HFFc6 (cell line): ENCODE results near the gene AHCY. TPM values are rescaled to one million over a fixed set of nuclear protein-coding genes. Genes with fewer than 3 reads are reported as not detected.

Experiments
- DNase-seq: peaks from one replicate; pipeline ENCODE4 v3.0.0-alpha.2; 2018
- H3K27ac Mint-ChIP-seq: 2 replicates; pipeline ENCODE4 v1.8.0; 2020; ENCODE audit warnings: mild to moderate bottlenecking, mixed read lengths
- H3K27me3 Mint-ChIP-seq: 2 replicates; pipeline ENCODE4 v1.8.0; 2021; ENCODE audit warnings: mild to moderate bottlenecking, moderate library complexity, mixed read lengths; ENCODE audit not compliant: insufficient read depth
- H3K36me3 Mint-ChIP-seq: 2 replicates; pipeline ENCODE4 v1.8.0; 2021; ENCODE audit warnings: low read depth, mixed read lengths
- H3K4me1 Mint-ChIP-seq: 2 replicates; pipeline ENCODE4 v1.8.0; 2020; ENCODE audit warnings: low read depth, mixed read lengths
- H3K4me3 Mint-ChIP-seq: 2 replicates; pipeline ENCODE4 v1.8.0; 2020; ENCODE audit warnings: mild to moderate bottlenecking, moderate library complexity, mixed read lengths
- H3K9me3 Mint-ChIP-seq: 2 replicates; pipeline ENCODE4 v1.8.0; 2020; ENCODE audit warnings: mild to moderate bottlenecking, mixed read lengths
- total RNA-seq, 6 experiments: library from RNA; stranded (reverse); fragmentation: NEBNext Ultra II Directional; extraction: Animal tissue kit (Norgen Biotek cat#: 25700); gene quantifications; 2 replicates in 1 of 6; 3 replicates in 5 of 6; pipeline ENCODE4 v1.2.3, GENCODE V29; 2021
- TF ChIP-seq, protein P1 (sequence below): fragments of 200-600 bp; sonication (generic); IDR thresholded peaks from 2 replicates; pipeline ENCODE4 v1.5.0; 2021; ENCODE audit warnings: antibody characterized with exemption, mild to moderate bottlenecking

The AHCY gene
- total RNA-seq, 6 experiments from 2014 or later: 104 to 150 (median 109) TPM

DNA sequence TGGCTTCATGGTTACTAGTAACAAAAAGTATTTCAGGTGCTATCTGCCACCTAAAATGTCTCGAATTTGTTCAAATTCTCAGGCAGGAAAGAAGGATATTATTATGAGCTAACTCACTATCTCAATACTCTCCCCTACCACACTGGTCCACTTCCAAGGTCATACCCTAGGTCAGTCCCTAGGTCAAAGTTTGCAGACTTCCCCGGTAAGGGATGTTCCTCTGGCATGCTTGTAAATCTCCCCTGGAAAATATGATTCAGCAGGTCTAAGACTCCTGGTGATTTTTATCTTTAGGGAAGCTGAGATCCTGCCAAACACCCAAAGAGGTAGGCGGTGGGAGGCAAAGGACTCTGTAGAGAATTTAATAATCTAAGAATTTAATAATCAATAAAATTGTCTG is 6.7 kb downstream of the AHCY start:
- H3K4me1 Mint-ChIP-seq: no peaks in the 10 kb centered on the region
- peaks cover 10% of the 10 kb centered on the region for H3K36me3 Mint-ChIP-seq
- no peak overlapping the region for H3K4me3 Mint-ChIP-seq
- no peaks in the 10 kb centered on the region for H3K9me3 Mint-ChIP-seq
- H3K27me3 Mint-ChIP-seq: peaks cover 2% of the 10 kb centered on the region; the same call in 1 of the 2 replicates
- TF ChIP-seq, protein P1, sequence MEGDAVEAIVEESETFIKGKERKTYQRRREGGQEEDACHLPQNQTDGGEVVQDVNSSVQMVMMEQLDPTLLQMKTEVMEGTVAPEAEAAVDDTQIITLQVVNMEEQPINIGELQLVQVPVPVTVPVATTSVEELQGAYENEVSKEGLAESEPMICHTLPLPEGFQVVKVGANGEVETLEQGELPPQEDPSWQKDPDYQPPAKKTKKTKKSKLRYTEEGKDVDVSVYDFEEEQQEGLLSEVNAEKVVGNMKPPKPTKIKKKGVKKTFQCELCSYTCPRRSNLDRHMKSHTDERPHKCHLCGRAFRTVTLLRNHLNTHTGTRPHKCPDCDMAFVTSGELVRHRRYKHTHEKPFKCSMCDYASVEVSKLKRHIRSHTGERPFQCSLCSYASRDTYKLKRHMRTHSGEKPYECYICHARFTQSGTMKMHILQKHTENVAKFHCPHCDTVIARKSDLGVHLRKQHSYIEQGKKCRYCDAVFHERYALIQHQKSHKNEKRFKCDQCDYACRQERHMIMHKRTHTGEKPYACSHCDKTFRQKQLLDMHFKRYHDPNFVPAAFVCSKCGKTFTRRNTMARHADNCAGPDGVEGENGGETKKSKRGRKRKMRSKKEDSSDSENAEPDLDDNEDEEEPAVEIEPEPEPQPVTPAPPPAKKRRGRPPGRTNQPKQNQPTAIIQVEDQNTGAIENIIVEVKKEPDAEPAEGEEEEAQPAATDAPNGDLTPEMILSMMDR: no peak
- no peak overlapping the region for H3K27ac Mint-ChIP-seq
- no peak for DNase-seq

- Mint-ChIP-seq H3K27me3 (peaks cover 2% of the 10 kb centered on the region; the same call in 1 of the 2 replicates), H3K4me3 (no peak overlapping the region), H3K27ac (no peak overlapping the region), H3K9me3 (no peaks in the 10 kb centered on the region), H3K4me1 (no peaks in the 10 kb centered on the region), H3K36me3 (peaks cover 18% of the 10 kb centered on the region)
- TF ChIP-seq, protein P1: no peak
- no peak for DNase-seq
Measured at GRCh38 chr20:34295284-34295683, 7.9 kb downstream of the AHCY start.

DNA sequence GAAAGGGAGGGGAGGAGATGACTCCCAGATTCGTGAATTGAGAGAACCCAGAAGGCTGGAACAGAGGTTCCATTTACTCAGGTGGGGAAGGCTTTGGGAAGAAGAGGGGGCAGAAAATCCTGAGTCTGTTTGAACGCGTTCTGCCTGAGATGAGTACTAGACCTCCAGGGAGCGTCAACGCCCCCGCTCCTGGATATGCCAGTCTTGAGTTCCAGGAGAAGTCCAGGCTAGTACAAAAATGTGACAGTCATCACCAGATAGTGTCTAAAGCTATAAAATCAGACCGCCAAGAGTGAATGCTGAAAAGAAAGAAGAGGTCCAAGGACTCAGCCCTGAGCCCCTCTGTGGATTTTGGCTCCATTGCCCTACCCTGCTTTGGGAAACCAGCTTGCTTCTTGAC is 8.6 kb downstream of the AHCY start:
- DNase-seq: no peak
- H3K4me1 Mint-ChIP-seq: no peaks in the 10 kb centered on the region
- no peak overlapping the region for H3K27ac Mint-ChIP-seq
- no peaks in the 10 kb centered on the region for H3K9me3 Mint-ChIP-seq
- peaks cover 24% of the 10 kb centered on the region for H3K36me3 Mint-ChIP-seq
- TF ChIP-seq, protein P1: no peak
- H3K27me3 Mint-ChIP-seq: peaks cover 2% of the 10 kb centered on the region; the same call in 1 of the 2 replicates
- no peak overlapping the region for H3K4me3 Mint-ChIP-seq

GRCh38 chr20:34293589-34293988 is 9.6 kb downstream of the AHCY start:
- Mint-ChIP-seq H3K27ac (no peak overlapping the region), H3K9me3 (no peaks in the 10 kb centered on the region), H3K36me3 (peaks cover 24% of the 10 kb centered on the region), H3K27me3 (peaks cover 2% of the 10 kb centered on the region; the same call in 1 of the 2 replicates), H3K4me1 (no peaks in the 10 kb centered on the region), H3K4me3 (no peak overlapping the region)
- TF ChIP-seq, protein P1: no peak
- DNase-seq: no peak

DNA sequence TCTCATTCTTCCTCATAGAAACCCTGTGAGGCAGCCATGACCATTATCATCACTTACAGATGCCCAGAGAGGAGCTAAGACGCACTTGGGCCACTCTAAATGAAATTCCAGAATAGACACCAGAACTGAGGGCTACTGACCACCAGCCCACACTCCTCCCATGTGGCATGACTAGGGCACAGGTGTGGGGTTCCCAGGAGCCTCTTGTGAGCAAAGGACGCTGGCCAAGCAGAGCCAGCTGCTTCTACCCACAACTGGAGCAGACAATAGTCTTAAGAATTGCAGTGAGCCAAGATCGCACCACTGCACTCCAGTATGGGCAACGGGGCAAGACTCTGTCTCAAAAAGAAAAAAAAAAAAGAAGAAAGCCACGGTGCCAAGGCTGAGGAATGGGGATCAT is 10.0 kb downstream of the AHCY start:
- DNase-seq: no peak
- Mint-ChIP-seq H3K9me3 (no peaks in the 10 kb centered on the region), H3K27ac (no peak overlapping the region), H3K36me3 (peaks cover 24% of the 10 kb centered on the region), H3K4me1 (no peaks in the 10 kb centered on the region), H3K4me3 (no peak overlapping the region), H3K27me3 (peaks cover 3% of the 10 kb centered on the region)
- TF ChIP-seq, protein P1: no peak

DNA sequence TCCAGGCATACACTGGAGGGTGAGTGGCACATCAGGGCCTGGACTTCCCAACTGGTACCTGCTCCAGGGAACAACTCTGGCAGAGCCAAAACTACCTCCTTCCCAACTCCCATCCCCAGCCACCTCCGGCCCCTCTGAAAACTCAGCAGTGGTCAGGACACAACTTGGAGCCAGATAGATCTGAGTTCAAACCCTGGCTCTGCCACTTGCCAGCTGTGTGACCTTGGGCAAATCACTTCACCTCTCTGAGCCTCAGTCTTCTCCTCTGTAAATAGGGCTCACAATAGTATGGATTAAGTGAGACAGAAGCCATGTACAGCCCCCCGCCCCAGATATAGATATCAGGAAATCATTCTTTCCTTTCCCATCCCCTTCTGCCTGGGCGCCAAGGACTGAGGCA is 10.7 kb downstream of the AHCY start:
- no peaks in the 10 kb centered on the region for H3K4me1 Mint-ChIP-seq
- H3K27me3 Mint-ChIP-seq: peaks cover 3% of the 10 kb centered on the region
- DNase-seq: no peak
- no peak overlapping the region for H3K27ac Mint-ChIP-seq
- H3K9me3 Mint-ChIP-seq: no peaks in the 10 kb centered on the region
- H3K4me3 Mint-ChIP-seq: no peak overlapping the region
- peaks cover 28% of the 10 kb centered on the region for H3K36me3 Mint-ChIP-seq
- TF ChIP-seq, protein P1: no peak
